ENCODE data around the gene GAGE10. TPM values are rescaled to one million over a fixed set of nuclear protein-coding genes. Genes with fewer than 3 reads are reported as not detected.

Gene GAGE10
- total RNA-seq, 2 experiments from 2014 or later: not detected

- POLR2A ChIA-PET: interaction anchor here (0.9 to 4.9 kb wide), 14 partner anchors 10 to 315 kb away, joined by 3 to 41 read pairs (median 4); partner anchors contain the start of gene PLP2
- H3K4me3 ChIP-seq (ENCODE audit: low read length): peak overlapping the region; percentile 54
- no peaks in the 10 kb centered on the region for H3K9me3 ChIP-seq (ENCODE audit: control insufficient read depth in 1 of 2, insufficient read depth in 1 of 2, low read length in 2 of 2)
- Mint-ChIP-seq H3K27me3 (no peaks in the 10 kb centered on the region), H3K27ac (peak overlapping the region; percentile 87), H3K36me3 (ENCODE audit: low read depth) (no peaks in the 10 kb centered on the region), H3K9me3 (no peaks in the 10 kb centered on the region), H3K4me1 (ENCODE audit: low read depth) (peaks cover 78% of the 10 kb centered on the region), H3K4me3 (peak overlapping the region; percentile 80)
- intact Hi-C loops (cut with DNase I, micrococcal nuclease): loop anchor here (2.0 to 5.0 kb wide), 2 partner anchors 22 to 34 kb away; no protein-coding TSS in a partner anchor
- TF ChIP-seq CTCF (IDR thresholded peaks at IDR 0.05): no peak
- peaks cover 82% of the 10 kb centered on the region for H3K4me1 ChIP-seq (ENCODE audit: insufficient read depth, low read length)
- DNase-seq (peak in 9 of 14 experiments; percentile 5 to 82 (median 23)), ATAC-seq (ENCODE audit: poor library complexity) (no peak)
- CTCF ChIA-PET: interaction anchor here (0.7 to 0.9 kb wide), 2 partner anchors 18 to 643 kb away, joined by 3 to 4 read pairs; no protein-coding TSS in a partner anchor
- peaks cover 2% of the 10 kb centered on the region for H3K36me3 ChIP-seq (ENCODE audit: insufficient read depth, low read length)
- no peaks in the 10 kb centered on the region for H3K27me3 ChIP-seq (ENCODE audit: control insufficient read depth in 1 of 2, insufficient read depth in 2 of 2, low read length in 2 of 2)
- H3K27ac ChIP-seq (ENCODE audit: low read depth in 1 of 2, low read length in 2 of 2): peak overlapping the region; percentile 17 to 29
Observed at GRCh38 chrX:49273181-49273727, 30.2 kb upstream of the GAGE10 start.

GRCh38 chrX:49276207-49276606 lies 27.2 kb upstream of the GAGE10 start:
- no peak overlapping the region for H3K4me3 ChIP-seq (ENCODE audit: low read length)
- no peaks in the 10 kb centered on the region for H3K9me3 Mint-ChIP-seq
- H3K27me3 ChIP-seq (ENCODE audit: control insufficient read depth in 1 of 2, insufficient read depth in 2 of 2, low read length in 2 of 2): no peaks in the 10 kb centered on the region
- H3K27ac Mint-ChIP-seq: peak overlapping the region; percentile 87
- H3K27me3 Mint-ChIP-seq: no peaks in the 10 kb centered on the region
- POLR2A ChIA-PET: interaction anchor here (0.7 to 1.4 kb wide), 3 partner anchors 18 to 34 kb away, joined by 3 to 4 read pairs (median 3); no protein-coding TSS in a partner anchor
- intact Hi-C loops (cut with DNase I, micrococcal nuclease): no loop called here
- H3K4me1 Mint-ChIP-seq (ENCODE audit: low read depth): peaks cover 88% of the 10 kb centered on the region
- H3K27ac ChIP-seq (ENCODE audit: low read depth in 1 of 2, low read length in 2 of 2): peak overlapping the region; percentile 1 to 5
- H3K9me3 ChIP-seq (ENCODE audit: control insufficient read depth in 1 of 2, insufficient read depth in 1 of 2, low read length in 2 of 2): no peaks in the 10 kb centered on the region
- ATAC-seq (ENCODE audit: poor library complexity) (no peak), DNase-seq (no peak)
- no peaks in the 10 kb centered on the region for H3K36me3 Mint-ChIP-seq (ENCODE audit: low read depth)
- H3K36me3 ChIP-seq (ENCODE audit: insufficient read depth, low read length): peaks cover 2% of the 10 kb centered on the region
- CTCF ChIA-PET: no interaction called here
- H3K4me3 Mint-ChIP-seq: no peak overlapping the region
- TF ChIP-seq CTCF (IDR thresholded peaks at IDR 0.05): no peak
- H3K4me1 ChIP-seq (ENCODE audit: insufficient read depth, low read length): peaks cover 90% of the 10 kb centered on the region

GRCh38 chrX:49276671-49277534 lies 26.5 kb upstream of the GAGE10 start:
- DNase-seq (no peak), ATAC-seq (ENCODE audit: poor library complexity) (no peak)
- H3K4me1 Mint-ChIP-seq (ENCODE audit: low read depth): peaks cover 85% of the 10 kb centered on the region
- H3K4me3 Mint-ChIP-seq: peak overlapping the region; percentile 26
- intact Hi-C loops (cut with DNase I, micrococcal nuclease): no loop called here
- no peaks in the 10 kb centered on the region for H3K36me3 ChIP-seq (ENCODE audit: insufficient read depth, low read length)
- no peaks in the 10 kb centered on the region for H3K9me3 ChIP-seq (ENCODE audit: control insufficient read depth in 1 of 2, insufficient read depth in 1 of 2, low read length in 2 of 2)
- H3K4me3 ChIP-seq (ENCODE audit: low read length): no peak overlapping the region
- no peak for TF ChIP-seq CTCF (IDR thresholded peaks at IDR 0.05)
- CTCF ChIA-PET: interaction anchor here (0.9 kb wide), 1 partner anchor 11 kb away, joined by 3 read pairs; no protein-coding TSS in a partner anchor
- POLR2A ChIA-PET: interaction anchor here (0.8 to 1.4 kb wide), 3 partner anchors 11 to 41 kb away, joined by 3 to 4 read pairs (median 3); partner anchors contain the start of gene CCDC22
- no peaks in the 10 kb centered on the region for H3K27me3 Mint-ChIP-seq
- no peaks in the 10 kb centered on the region for H3K27me3 ChIP-seq (ENCODE audit: control insufficient read depth in 1 of 2, insufficient read depth in 2 of 2, low read length in 2 of 2)
- peak overlapping the region; percentile 5 to 13 for H3K27ac ChIP-seq (ENCODE audit: low read depth in 1 of 2, low read length in 2 of 2)
- H3K4me1 ChIP-seq (ENCODE audit: insufficient read depth, low read length): peaks cover 89% of the 10 kb centered on the region
- no peaks in the 10 kb centered on the region for H3K9me3 Mint-ChIP-seq
- H3K27ac Mint-ChIP-seq: peak overlapping the region; percentile 87
- H3K36me3 Mint-ChIP-seq (ENCODE audit: low read depth): no peaks in the 10 kb centered on the region
